DND-41 (cell line): ENCODE data around the gene FBXW5.

Source experiments
- CTCF ChIP-seq: IDR thresholded peaks from 2 replicates; pipeline ENCODE4 v1.5.1; 2012; ENCODE audit warnings: borderline replicate concordance, low read length, moderate library complexity, mild to moderate bottlenecking; ENCODE audit not compliant: poor library complexity, severe bottlenecking; ENCODE audit errors: extremely low read depth
- EZH2 ChIP-seq: IDR thresholded peaks from 3 replicates; pipeline ENCODE4 v1.6.1; 2012; ENCODE audit warnings: borderline replicate concordance, low read depth, mild to moderate bottlenecking, moderate library complexity, low read length, inconsistent platforms; ENCODE audit not compliant: severe bottlenecking

GRCh38 chr9:136980669-136981478 lies 36.3 kb upstream of the FBXW5 start:
- TF ChIP-seq CTCF (no peak), EZH2 (no peak)
